Uterus (tissue), 4 donors: Measurements from ENCODE around the gene MTHFD2L. TPM values are rescaled to one million over a fixed set of nuclear protein-coding genes. Genes with fewer than 3 reads are reported as not detected.

ENCODE experiments used
- DNase-seq, 2 donors: peaks; one replicate each; pipeline ENCODE4 v3.0.0-alpha.2; 2019 to 2020
- H3K27ac ChIP-seq, 2 donors: fragments of 200-600 bp; sonication (generic); 1 replicate in 1 of 2; 2 replicates in 1 of 2; pipeline ENCODE4 v1.5.1; 2016 to 2018
- H3K27me3 ChIP-seq, 2 donors: fragments of 200-600 bp; sonication (generic); one replicate each; pipeline ENCODE4 v1.5.1; 2018 to 2019; ENCODE audit warnings: control low read depth in 1 of 2
- H3K36me3 ChIP-seq, 2 donors: fragments of 200-600 bp; sonication (generic); one replicate each; pipeline ENCODE4 v1.5.1; 2019; ENCODE audit warnings: control low read depth in 1 of 2
- H3K4me1 ChIP-seq, 2 donors: fragments of 200-600 bp; sonication (generic); one replicate each; pipeline ENCODE4 v1.5.1; 2018 to 2019; ENCODE audit warnings: control low read depth in 1 of 2
- H3K4me3 ChIP-seq, 2 donors: fragments of 200-600 bp; sonication (generic); 1 replicate in 1 of 2; 2 replicates in 1 of 2; pipeline ENCODE4 v1.5.1; 2018 to 2019; ENCODE audit warnings: mild to moderate bottlenecking in 1 of 2
- H3K9me3 ChIP-seq, 2 donors: fragments of 200-600 bp; sonication (generic); one replicate each; pipeline ENCODE4 v1.5.1; 2019; ENCODE audit warnings: control low read depth in 1 of 2
- CTCF ChIP-seq, 4 experiments: fragments of 200-600 bp in 2 of 4; fragments of 450-650 bp in 2 of 4; sonication (generic) in 2 of 4; IDR thresholded peaks; one replicate each; pipeline ENCODE4 v1.5.1; 2016 to 2019; ENCODE audit warnings: antibody characterized with exemption in 4 of 4, mild to moderate bottlenecking in 2 of 4, moderate library complexity in 1 of 4
- POLR2A ChIP-seq, 2 donors: fragments of 450-650 bp; IDR thresholded peaks; one replicate each; pipeline ENCODE4 v1.6.1; 2016; ENCODE audit warnings: antibody characterized with exemption in 2 of 2, mild to moderate bottlenecking in 1 of 2, moderate library complexity in 1 of 2
- intact Hi-C: fragments of 100-400 bp; cut with DNase I; formaldehyde crosslinking; loops from one replicate; pipeline ENCODE4 v1.15.1; 2023; ENCODE audit warnings: low total_unique reads
- total RNA-seq, 4 donors: library from RNA; depleted of rRNA in 3 of 4; stranded (reverse); fragments of >200 nt in 3 of 4; gene quantifications; one replicate each; pipeline versions ENCODE4 v1.1.0 to v1.2.4, GENCODE V29; 2014 to 2023
- donor health status: DM: yes; HTN: yes; CAD: no.

The MTHFD2L gene
- total RNA-seq, 4 donors from 2014 or later, result 2.4 to 32.5 (median 12.9) TPM

- H3K4me1 ChIP-seq, result no peaks in the 10 kb centered on the region
- H3K27me3 ChIP-seq, result peaks cover 0 to 5% of the 10 kb centered on the region in 2 donors
- intact Hi-C loops, result no loop called here
- H3K9me3 ChIP-seq, result no peaks in the 10 kb centered on the region
- H3K27ac ChIP-seq, result no peak overlapping the region
- no peaks in the 10 kb centered on the region for H3K36me3 ChIP-seq
- no peak for DNase-seq
- H3K4me3 ChIP-seq, result no peak overlapping the region
- TF ChIP-seq CTCF (IDR thresholded peaks at IDR 0.05), result no peak
- no peak for TF ChIP-seq POLR2A (IDR thresholded peaks at IDR 0.05)
Observed at GRCh38 chr4:74327762-74328161, 169.8 kb downstream of the MTHFD2L start.

GRCh38 chr4:74328501-74328900 lies 170.6 kb downstream of the MTHFD2L start:
- Histone ChIP-seq H3K27ac (no peak overlapping the region), H3K4me3 (no peak overlapping the region), H3K36me3 (no peaks in the 10 kb centered on the region), H3K4me1 (no peaks in the 10 kb centered on the region), H3K9me3 (no peaks in the 10 kb centered on the region), H3K27me3 (peaks cover 0 to 5% of the 10 kb centered on the region in 2 donors)
- DNase-seq, result no peak
- no peak for TF ChIP-seq CTCF (IDR thresholded peaks at IDR 0.05)
- no peak for TF ChIP-seq POLR2A (IDR thresholded peaks at IDR 0.05)
- intact Hi-C loops, result no loop called here

- Histone ChIP-seq H3K4me1 (no peaks in the 10 kb centered on the region), H3K4me3 (no peak overlapping the region), H3K36me3 (no peaks in the 10 kb centered on the region), H3K9me3 (no peaks in the 10 kb centered on the region), H3K27ac (no peak overlapping the region), H3K27me3 (peaks cover 0 to 5% of the 10 kb centered on the region in 2 donors)
- DNase-seq, result no peak
- TF ChIP-seq CTCF (IDR thresholded peaks at IDR 0.05) (no peak), POLR2A (IDR thresholded peaks at IDR 0.05) (no peak)
- intact Hi-C loops, result no loop called here
Observed at GRCh38 chr4:74329307-74329706, 171.4 kb downstream of the MTHFD2L start.

GRCh38 chr4:74330295-74330750 lies 172.4 kb downstream of the MTHFD2L start:
- TF ChIP-seq CTCF (IDR thresholded peaks at IDR 0.05) (no peak), POLR2A (IDR thresholded peaks at IDR 0.05) (no peak)
- no peaks in the 10 kb centered on the region for H3K4me1 ChIP-seq
- intact Hi-C loops, result no loop called here
- H3K27me3 ChIP-seq, result peaks cover 0 to 5% of the 10 kb centered on the region in 2 donors
- no peak overlapping the region for H3K27ac ChIP-seq
- H3K9me3 ChIP-seq, result no peaks in the 10 kb centered on the region
- no peak for DNase-seq
- H3K4me3 ChIP-seq, result no peak overlapping the region
- no peaks in the 10 kb centered on the region for H3K36me3 ChIP-seq

GRCh38 chr4:74331252-74331651 lies 173.3 kb downstream of the MTHFD2L start:
- DNase-seq, result no peak
- Histone ChIP-seq H3K9me3 (no peaks in the 10 kb centered on the region), H3K36me3 (no peaks in the 10 kb centered on the region), H3K27me3 (peaks cover 0 to 3% of the 10 kb centered on the region in 2 donors), H3K4me1 (no peaks in the 10 kb centered on the region), H3K27ac (no peak overlapping the region), H3K4me3 (no peak overlapping the region)
- TF ChIP-seq CTCF (IDR thresholded peaks at IDR 0.05), result no peak
- no peak for TF ChIP-seq POLR2A (IDR thresholded peaks at IDR 0.05)
- intact Hi-C loops, result no loop called here
